Parathyroid adenoma (tissue), 2 donors: ENCODE results near the gene MRPS18B.

ENCODE experiments used
- H2AFZ ChIP-seq: fragments of 300-600 bp; sonication (generic); one replicate; pipeline ENCODE4 v1.7.0; 2017; ENCODE audit warnings: antibody characterized with exemption, mild to moderate bottlenecking
- H3K27ac ChIP-seq: fragments of 300-600 bp; sonication (generic); one replicate; pipeline ENCODE4 v1.7.0; 2017
- H3K27me3 ChIP-seq: fragments of 300-600 bp; sonication (generic); one replicate; pipeline ENCODE4 v1.7.0; 2017; ENCODE audit warnings: low read length; ENCODE audit not compliant: control insufficient read depth, insufficient read depth
- H3K36me3 ChIP-seq: fragments of 300-600 bp; sonication (generic); one replicate; pipeline ENCODE4 v1.7.0; 2017; ENCODE audit warnings: low read length; ENCODE audit not compliant: control insufficient read depth, insufficient read depth
- H3K4me1 ChIP-seq: fragments of 300-600 bp; sonication (generic); one replicate; pipeline ENCODE4 v1.7.0; 2017; ENCODE audit warnings: control low read depth
- H3K4me2 ChIP-seq: fragments of 300-600 bp; sonication (generic); one replicate; pipeline ENCODE4 v1.7.0; 2017; ENCODE audit warnings: low read length
- H3K4me3 ChIP-seq: fragments of 300-600 bp; sonication (generic); one replicate; pipeline ENCODE4 v1.7.0; 2017; ENCODE audit warnings: low read depth, low read length
- H3K79me2 ChIP-seq: fragments of 300-600 bp; sonication (generic); one replicate; pipeline ENCODE4 v1.7.0; 2017; ENCODE audit warnings: control low read depth
- H3K9ac ChIP-seq: fragments of 300-600 bp; sonication (generic); one replicate; pipeline ENCODE4 v1.7.0; 2017; ENCODE audit warnings: mild to moderate bottlenecking
- H3K9me3 ChIP-seq: fragments of 300-600 bp; sonication (generic); one replicate; pipeline ENCODE4 v1.7.0; 2017; ENCODE audit warnings: low read length; ENCODE audit not compliant: control insufficient read depth
- TF ChIP-seq, protein P1 (sequence below): fragments of 300-600 bp; sonication (generic); IDR thresholded peaks from one replicate; pipeline ENCODE4 v1.7.0; 2017; ENCODE audit warnings: antibody characterized with exemption, mild to moderate bottlenecking
- donor health status: primary hyperparathyroidism.

The MRPS18B gene

DNA sequence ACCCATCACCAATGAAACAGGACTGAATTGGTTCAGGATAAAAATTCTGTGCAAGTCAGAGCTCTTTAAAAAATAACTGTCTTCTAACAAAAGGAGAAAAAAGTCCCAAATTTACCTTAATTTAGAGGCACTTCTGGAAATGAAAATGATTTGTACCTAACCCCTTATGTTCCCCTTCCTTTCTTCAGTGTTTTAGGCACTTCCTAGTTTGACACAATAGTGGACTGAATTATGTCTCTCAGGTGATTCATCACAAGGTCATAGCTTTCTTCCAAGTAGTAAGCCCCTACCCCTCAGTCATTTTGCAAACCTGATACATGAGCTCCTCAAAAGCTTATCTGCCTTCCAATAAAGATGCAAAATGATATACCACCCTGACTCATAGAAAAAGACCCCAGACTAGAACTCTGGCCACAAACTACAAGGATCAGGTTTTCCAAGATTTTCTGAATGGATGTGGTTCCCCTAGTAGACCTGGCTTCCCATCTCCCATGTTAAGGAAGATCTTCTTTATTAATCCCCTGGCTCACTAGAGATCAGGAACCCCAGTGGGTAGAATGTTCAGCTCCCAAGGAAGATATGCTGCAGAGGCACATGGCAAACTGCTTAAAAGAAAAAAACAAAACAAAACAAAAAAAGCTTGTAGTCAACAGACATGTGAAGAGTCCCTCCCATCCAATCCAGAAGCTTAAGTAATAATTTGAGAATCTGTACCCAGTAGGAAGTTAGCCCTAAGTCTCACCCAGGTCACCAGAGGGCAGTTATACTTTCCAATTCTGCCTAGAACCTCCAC lies 4.2 kb upstream of the MRPS18B start:
- Histone ChIP-seq H3K9ac (no peak overlapping the region), H3K4me3 (peak overlapping the region; percentile 100), H3K9me3 (no peaks in the 10 kb centered on the region)

DNA sequence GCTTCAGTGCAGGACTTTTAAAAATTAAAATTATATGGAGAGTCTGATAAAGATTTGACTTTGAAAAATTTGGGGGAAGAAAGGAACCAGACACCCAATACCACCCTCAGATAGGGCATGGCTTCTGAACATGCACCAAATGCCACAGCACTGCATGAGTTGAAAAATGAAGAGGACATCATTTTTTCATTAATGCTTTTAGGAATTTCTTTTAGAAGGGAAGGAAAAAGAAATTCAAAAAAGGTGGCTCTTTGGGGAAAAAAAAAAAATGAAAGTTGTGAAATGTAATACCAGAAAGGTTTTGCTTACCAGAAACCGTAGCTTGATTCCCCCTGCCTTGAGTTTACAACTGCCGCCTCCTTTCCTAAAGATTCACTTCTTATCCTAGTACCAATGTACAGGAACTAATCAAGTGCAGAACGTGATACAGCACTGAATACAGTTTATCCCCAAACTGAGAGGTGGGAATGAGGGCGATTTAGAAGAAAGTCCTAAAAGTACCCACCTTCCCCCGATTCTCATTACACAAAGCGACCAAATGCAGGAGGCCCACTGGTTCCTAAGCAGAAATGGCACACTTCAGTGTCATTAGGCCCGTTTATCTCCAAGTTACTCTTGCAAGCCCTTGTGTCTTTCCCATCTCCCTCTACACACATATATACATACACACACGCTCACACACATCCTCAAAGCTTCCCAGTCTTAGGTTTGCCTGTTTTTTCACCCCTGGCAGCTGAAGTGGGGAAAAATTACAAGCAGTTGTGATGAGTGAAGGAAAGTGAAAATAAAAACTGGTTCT lies 3.4 kb upstream of the MRPS18B start:
- H3K27me3 ChIP-seq: no peaks in the 10 kb centered on the region
- H3K79me2 ChIP-seq: peaks cover 39% of the 10 kb centered on the region
- H3K9me3 ChIP-seq: no peaks in the 10 kb centered on the region
- peak overlapping the region; percentile 70 for H3K4me2 ChIP-seq
- H3K4me3 ChIP-seq: peak overlapping the region; percentile 100
- H3K9ac ChIP-seq: no peak overlapping the region
- TF ChIP-seq, protein P1, sequence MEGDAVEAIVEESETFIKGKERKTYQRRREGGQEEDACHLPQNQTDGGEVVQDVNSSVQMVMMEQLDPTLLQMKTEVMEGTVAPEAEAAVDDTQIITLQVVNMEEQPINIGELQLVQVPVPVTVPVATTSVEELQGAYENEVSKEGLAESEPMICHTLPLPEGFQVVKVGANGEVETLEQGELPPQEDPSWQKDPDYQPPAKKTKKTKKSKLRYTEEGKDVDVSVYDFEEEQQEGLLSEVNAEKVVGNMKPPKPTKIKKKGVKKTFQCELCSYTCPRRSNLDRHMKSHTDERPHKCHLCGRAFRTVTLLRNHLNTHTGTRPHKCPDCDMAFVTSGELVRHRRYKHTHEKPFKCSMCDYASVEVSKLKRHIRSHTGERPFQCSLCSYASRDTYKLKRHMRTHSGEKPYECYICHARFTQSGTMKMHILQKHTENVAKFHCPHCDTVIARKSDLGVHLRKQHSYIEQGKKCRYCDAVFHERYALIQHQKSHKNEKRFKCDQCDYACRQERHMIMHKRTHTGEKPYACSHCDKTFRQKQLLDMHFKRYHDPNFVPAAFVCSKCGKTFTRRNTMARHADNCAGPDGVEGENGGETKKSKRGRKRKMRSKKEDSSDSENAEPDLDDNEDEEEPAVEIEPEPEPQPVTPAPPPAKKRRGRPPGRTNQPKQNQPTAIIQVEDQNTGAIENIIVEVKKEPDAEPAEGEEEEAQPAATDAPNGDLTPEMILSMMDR: no peak
- H3K4me1 ChIP-seq: peaks cover 34% of the 10 kb centered on the region
- H3K36me3 ChIP-seq: peaks cover 15% of the 10 kb centered on the region
- no peak overlapping the region for H2AFZ ChIP-seq
- H3K27ac ChIP-seq: peak overlapping the region; percentile 98

More for the DNA sequence above, 4.2 kb upstream of the MRPS18B start:
- peak overlapping the region; percentile 98 for H3K27ac ChIP-seq
- TF ChIP-seq, protein P1: no peak
- H3K4me2 ChIP-seq: peak overlapping the region; percentile 70
- H3K27me3 ChIP-seq: no peaks in the 10 kb centered on the region
- peaks cover 39% of the 10 kb centered on the region for H3K79me2 ChIP-seq
- peaks cover 15% of the 10 kb centered on the region for H3K36me3 ChIP-seq
- H2AFZ ChIP-seq: no peak overlapping the region
- H3K4me1 ChIP-seq: peaks cover 32% of the 10 kb centered on the region

DNA sequence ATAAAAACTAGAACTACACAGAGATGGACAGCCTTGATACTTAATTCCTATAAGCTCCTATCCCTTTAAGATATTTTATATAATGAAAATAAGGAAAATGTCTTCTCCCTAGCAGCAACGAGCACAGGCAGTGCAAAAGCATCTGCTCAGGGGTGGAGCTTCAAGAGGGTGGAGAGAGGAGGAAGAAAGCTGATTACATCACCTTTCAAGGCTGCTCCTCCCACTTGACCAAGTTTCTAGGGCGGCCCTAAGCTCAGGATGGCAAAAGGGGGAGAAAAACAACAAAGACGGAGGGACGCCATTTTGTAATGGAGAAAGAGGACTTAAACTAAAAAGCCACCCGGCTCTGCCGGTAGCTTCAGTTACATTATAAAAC lies 2.8 kb upstream of the MRPS18B start:
- peaks cover 32% of the 10 kb centered on the region for H3K4me1 ChIP-seq
- H3K36me3 ChIP-seq: peaks cover 15% of the 10 kb centered on the region
- peak overlapping the region; percentile 100 for H3K4me3 ChIP-seq
- peaks cover 38% of the 10 kb centered on the region for H3K79me2 ChIP-seq
- H3K27me3 ChIP-seq: no peaks in the 10 kb centered on the region
- H2AFZ ChIP-seq: no peak overlapping the region
- peak overlapping the region; percentile 98 for H3K27ac ChIP-seq
- TF ChIP-seq, protein P1: no peak
- H3K9ac ChIP-seq: peak overlapping the region; percentile 98
- no peaks in the 10 kb centered on the region for H3K9me3 ChIP-seq
- H3K4me2 ChIP-seq: peak overlapping the region; percentile 99

DNA sequence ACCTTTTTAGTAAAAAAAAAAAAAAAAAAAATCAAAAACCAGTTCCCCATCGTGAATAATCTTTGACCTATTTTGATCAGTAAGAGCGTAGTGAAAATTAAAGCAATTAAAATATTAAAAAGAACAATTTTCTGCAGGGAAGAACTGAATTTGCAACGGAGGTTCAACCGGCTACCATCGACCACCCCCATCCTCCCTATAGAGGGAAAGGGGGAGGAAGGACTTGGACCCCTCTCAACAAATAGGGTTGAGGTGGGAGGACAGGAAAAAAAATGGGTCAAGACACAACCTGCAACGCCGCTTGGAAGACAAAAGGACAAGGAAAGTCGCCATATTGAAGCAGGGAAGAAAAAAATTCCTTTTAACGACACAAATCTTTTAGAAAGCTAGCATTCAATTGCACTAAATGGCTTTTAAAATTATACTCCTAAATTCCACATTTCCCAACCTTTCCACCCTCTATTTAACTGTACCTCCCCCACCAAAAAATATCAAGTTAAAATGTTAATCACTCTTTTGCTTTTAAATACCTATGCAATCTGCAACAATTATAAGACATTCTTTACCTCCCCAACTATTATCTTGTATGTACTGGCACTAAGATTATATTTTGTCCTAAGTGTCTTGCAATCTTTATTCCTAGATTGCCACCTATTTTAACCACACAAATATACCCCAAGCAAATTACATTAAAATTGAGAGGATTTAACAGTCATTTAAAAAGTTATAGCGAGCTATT lies 2.3 kb upstream of the MRPS18B start:
- TF ChIP-seq, protein P1: no peak
- peaks cover 36% of the 10 kb centered on the region for H3K79me2 ChIP-seq

More for the DNA sequence above, 2.3 kb upstream of the MRPS18B start:
- no peaks in the 10 kb centered on the region for H3K27me3 ChIP-seq
- no peak overlapping the region for H2AFZ ChIP-seq
- H3K9me3 ChIP-seq: no peaks in the 10 kb centered on the region
- peak overlapping the region; percentile 98 for H3K27ac ChIP-seq
- H3K36me3 ChIP-seq: peaks cover 15% of the 10 kb centered on the region
- H3K4me1 ChIP-seq: peaks cover 27% of the 10 kb centered on the region
- H3K4me3 ChIP-seq: peak overlapping the region; percentile 100
- H3K9ac ChIP-seq: peak overlapping the region; percentile 98
- peak overlapping the region; percentile 99 for H3K4me2 ChIP-seq
